A673 (cell line): ENCODE data around the gene ISLR. TPM values are rescaled to one million over a fixed set of nuclear protein-coding genes. Genes with fewer than 3 reads are reported as not detected.

Experiments
- BruUV-seq: library from RNA; stranded (reverse); fragments of 400-500 nt; replicated peaks from 2 replicates; lab custom pipeline; 2021; lab: Mats Ljungman, UMichigan
- CTCF ChIA-PET: fragments of 300-600 bp; sonication (Branson Sonifier 250); formaldehyde crosslinking; loops from one replicate; lab custom pipeline; 2022; ENCODE audit warnings: antibody characterized with exemption; lab: Charles Lee
- POLR2A ChIA-PET: fragments of 300-600 bp; sonication (Branson Sonifier 250); formaldehyde crosslinking; loops from one replicate; lab custom pipeline; 2022; ENCODE audit warnings: antibody characterized with exemption; ENCODE audit not compliant: low non-redundant PET; lab: Charles Lee
- DNase-seq: peaks from one replicate; pipeline ENCODE4 v3.0.0-alpha.2; 2015; ENCODE audit warnings: low spot score
- H3K27ac ChIP-seq: fragments of 200-600 bp; sonication (generic); 2 replicates; pipeline ENCODE4 v1.5.1; 2016; ENCODE audit warnings: mixed run types, low read depth, mild to moderate bottlenecking, mixed read lengths, antibody characterized with exemption, low read length; ENCODE audit not compliant: poor library complexity, severe bottlenecking
- H3K27me3 ChIP-seq: fragments of 200-600 bp; sonication (generic); replicated peaks from 2 replicates; pipeline ENCODE4 v1.6.1; 2017; ENCODE audit warnings: mixed run types, low read depth, mild to moderate bottlenecking, mixed read lengths, antibody characterized with exemption, low read length; ENCODE audit not compliant: insufficient read depth, poor library complexity
- H3K36me3 ChIP-seq: fragments of 200-600 bp; sonication (generic); 2 replicates; pipeline ENCODE4 v1.6.1; 2016; ENCODE audit warnings: mixed run types, mild to moderate bottlenecking, mixed read lengths, antibody characterized with exemption, low read length; ENCODE audit not compliant: insufficient read depth, poor library complexity, severe bottlenecking
- H3K4me1 ChIP-seq: fragments of 200-600 bp; sonication (generic); 2 replicates; pipeline ENCODE4 v1.6.1; 2017; ENCODE audit warnings: mixed run types, mild to moderate bottlenecking, mixed read lengths, antibody characterized with exemption, low read length; ENCODE audit not compliant: insufficient read depth, poor library complexity, severe bottlenecking
- H3K4me3 ChIP-seq: fragments of 200-600 bp; sonication (generic); 2 replicates; pipeline ENCODE4 v1.5.1; 2016; ENCODE audit warnings: low read depth, mixed run types, mild to moderate bottlenecking, mixed read lengths, low read length; ENCODE audit not compliant: poor library complexity, severe bottlenecking
- H3K9me3 ChIP-seq: fragments of 200-600 bp; sonication (generic); 2 replicates; pipeline ENCODE4 v1.6.1; 2016; ENCODE audit warnings: mixed run types, low read depth, mild to moderate bottlenecking, mixed read lengths, antibody characterized with exemption, low read length; ENCODE audit not compliant: poor library complexity, severe bottlenecking
- CTCF ChIP-seq: fragments of 300-800, 200-600 bp; sonication (generic); conservative IDR thresholded peaks from 2 replicates; pipeline ENCODE4 v1.5.1; 2017; ENCODE audit warnings: low read depth, mild to moderate bottlenecking, antibody characterized with exemption, low read length, moderate library complexity, mixed read lengths
- EZH2 ChIP-seq: fragments of 200-600 bp; sonication (generic); IDR thresholded peaks from 2 replicates; pipeline ENCODE4 v1.6.1; 2017; ENCODE audit warnings: borderline replicate concordance, low read depth, mild to moderate bottlenecking, mixed read lengths, antibody characterized with exemption, low read length; ENCODE audit not compliant: poor library complexity, severe bottlenecking
- intact Hi-C: fragments of 100-400 bp; cut with micrococcal nuclease; formaldehyde crosslinking; loops from one replicate; pipeline ENCODE4 v1.10.0; 2022; ENCODE audit not compliant: unreplicated experiment
- total RNA-seq: library from RNA; stranded (reverse); gene quantifications from 2 replicates; pipeline ENCODE4 v1.2.3, GENCODE V29; 2021

The ISLR gene
- total RNA-seq, 1 experiment from 2014 or later: 0.41 TPM

GRCh38 chr15:74127255-74127953, 46.1 kb upstream of the ISLR start:
- DNase-seq: peak; percentile 94
- TF ChIP-seq EZH2: no peak
- TF ChIP-seq CTCF: peak; percentile 98
- Histone ChIP-seq H3K27ac (no peak overlapping the region), H3K27me3 (peaks cover 44% of the 10 kb centered on the region), H3K4me3 (peak overlapping the region; percentile 42), H3K9me3 (no peaks in the 10 kb centered on the region), H3K4me1 (peaks cover 22% of the 10 kb centered on the region), H3K36me3 (no peaks in the 10 kb centered on the region)
- intact Hi-C loops: loop anchor here (1.0 to 5.0 kb wide), 2 partner anchors 155 to 195 kb away; no protein-coding TSS in a partner anchor
- BruUV-seq: no TSS peak
- CTCF ChIA-PET: interaction anchor here (0.6 to 1.7 kb wide), 8 partner anchors 73 to 194 kb away, joined by 3 to 29 read pairs (median 4); no protein-coding TSS in a partner anchor
- POLR2A ChIA-PET: no interaction called here

GRCh38 chr15:74127954-74128784, 45.3 kb upstream of the ISLR start:
- Histone ChIP-seq H3K36me3 (no peaks in the 10 kb centered on the region), H3K27me3 (peaks cover 51% of the 10 kb centered on the region), H3K27ac (no peak overlapping the region), H3K4me3 (peak overlapping the region; percentile 42), H3K9me3 (no peaks in the 10 kb centered on the region), H3K4me1 (peaks cover 22% of the 10 kb centered on the region)
- CTCF ChIA-PET: interaction anchor here (0.6 to 1.7 kb wide), 11 partner anchors 22 to 195 kb away, joined by 3 to 29 read pairs (median 7); no protein-coding TSS in a partner anchor
- DNase-seq: peak; percentile 30
- no TSS peak for BruUV-seq
- POLR2A ChIA-PET: no interaction called here
- TF ChIP-seq EZH2: peak; percentile 52
- TF ChIP-seq CTCF: no peak
- intact Hi-C loops: loop anchor here (1.0 to 5.0 kb wide), 4 partner anchors 156 to 194 kb away; no protein-coding TSS in a partner anchor

- ChIA-PET POLR2A (interaction anchor here (0.6 kb wide), 1 partner anchor 176 kb away, joined by 3 read pairs; no protein-coding TSS in a partner anchor), CTCF (interaction anchor here (0.6 to 1.7 kb wide), 11 partner anchors 8 to 193 kb away, joined by 3 to 29 read pairs (median 4); no protein-coding TSS in a partner anchor)
- Histone ChIP-seq H3K4me3 (peak overlapping the region; percentile 42), H3K4me1 (peaks cover 22% of the 10 kb centered on the region), H3K27ac (no peak overlapping the region), H3K9me3 (no peaks in the 10 kb centered on the region), H3K36me3 (no peaks in the 10 kb centered on the region), H3K27me3 (peaks cover 55% of the 10 kb centered on the region)
- TF ChIP-seq CTCF (no peak), EZH2 (no peak)
- peak; percentile 36 for DNase-seq
- intact Hi-C loops: loop anchor here (1.0 to 5.0 kb wide), 3 partner anchors 157 to 188 kb away; no protein-coding TSS in a partner anchor
- BruUV-seq: no TSS peak
Measured at GRCh38 chr15:74128785-74129585, 44.5 kb upstream of the ISLR start.
